ENCODE data around the gene PDPR. TPM values are rescaled to one million over a fixed set of nuclear protein-coding genes. Genes with fewer than 3 reads are reported as not detected.
"Not testable (repeated sequence)": the region's sequence is repeated elsewhere in the genome, so short reads cannot be mapped to it uniquely, and the experiment has no call there.

Gene PDPR
- total and polyA plus RNA-seq, 2 of the 4 experiments (the other 2 are of a cell fraction) = 12.2 to 19.4 TPM

DNA sequence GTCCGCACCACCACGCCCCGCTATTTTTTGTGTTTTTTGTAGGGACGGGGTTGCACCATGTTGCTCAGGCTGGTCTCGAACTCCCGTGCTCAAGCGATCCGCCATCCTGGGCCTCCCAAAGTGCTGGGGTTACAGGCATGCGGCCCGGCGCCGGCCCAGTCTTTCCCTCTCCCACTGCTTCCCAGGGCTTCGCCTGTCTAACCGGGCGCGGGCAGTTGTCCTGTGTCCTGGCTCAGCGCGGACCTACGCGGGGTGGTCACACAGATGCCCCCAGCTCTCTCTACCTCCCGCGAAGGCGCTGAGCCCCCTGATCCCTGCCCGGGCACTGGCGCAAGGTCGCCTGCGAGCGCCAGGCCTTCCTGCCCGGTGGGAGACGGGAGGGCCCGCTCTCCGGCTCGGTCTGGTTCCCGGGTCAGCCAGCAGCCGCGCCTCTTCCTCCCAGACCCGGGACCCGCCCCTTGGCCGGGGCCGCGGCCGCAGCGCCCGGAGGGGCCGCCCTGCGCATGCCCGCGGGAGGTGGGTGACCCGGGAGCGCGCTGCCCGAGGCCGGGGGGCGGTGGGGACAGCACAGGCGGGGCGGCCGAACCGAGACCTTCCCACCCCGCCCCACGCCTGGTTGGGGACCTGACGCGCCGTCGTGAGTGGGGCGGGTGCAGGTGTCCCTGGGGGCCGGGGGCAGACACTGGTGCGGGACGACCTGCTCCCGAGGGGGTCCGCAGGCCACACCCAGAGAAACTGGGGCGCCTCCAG, 73.9 kb downstream of the PDPR start:
- H4K91ac ChIP-seq (ENCODE audit: insufficient read depth, low read depth, low read length); H3K4me2 ChIP-seq (ENCODE audit: low read depth, low read length); CTCF ChIA-PET; H3K4me1 ChIP-seq (ENCODE audit: control insufficient read depth, insufficient read depth, low read length); H3K27ac ChIP-seq (ENCODE audit: insufficient read depth, low read length); intact Hi-C loops (cut with micrococcal nuclease); H4K20me1 ChIP-seq (ENCODE audit: insufficient read depth, low read length); H3K4ac ChIP-seq (ENCODE audit: low read depth, low read length); H4K5ac ChIP-seq (ENCODE audit: low read depth, low read length); H3K9ac ChIP-seq (ENCODE audit: low read depth, low read length); H2BK5ac ChIP-seq (ENCODE audit: low read depth, low read length, poor library complexity, severe bottlenecking); in situ Hi-C loops (cut with MboI; ENCODE audit: low sequenced_read_pairs); dilution Hi-C loops (cut with HindIII; ENCODE audit: low sequenced_read_pairs, unreplicated experiment); H3K23ac ChIP-seq (ENCODE audit: low read depth, low read length); H2BK15ac ChIP-seq (ENCODE audit: low read depth, low read length); H3K18ac ChIP-seq (ENCODE audit: low read depth, low read length); H2BK20ac ChIP-seq (ENCODE audit: low read depth, low read length); DNase-seq; H3K9me1 ChIP-seq (ENCODE audit: insufficient read depth, low read length); H4K8ac ChIP-seq (ENCODE audit: low read depth in 2 of 2, low read length in 2 of 2); H3K4me3 ChIP-seq (ENCODE audit: insufficient read depth, low read depth, low read length); H3K56ac ChIP-seq (ENCODE audit: extremely low read depth, insufficient read depth, low read length); H2AK5ac ChIP-seq (ENCODE audit: low read depth, low read length); H3K79me1 ChIP-seq (ENCODE audit: low read depth in 1 of 2, low read length in 2 of 2); H3K36me3 ChIP-seq (ENCODE audit: control insufficient read depth, insufficient read depth, low read length); H3K27me3 ChIP-seq (ENCODE audit: control insufficient read depth, insufficient read depth, low read length); H2BK120ac ChIP-seq (ENCODE audit: low read depth, low read length); POLR2A ChIA-PET (ENCODE audit: unreplicated experiment); BruUV-seq (replicated peaks); H2AK9ac ChIP-seq (replicated peaks; ENCODE audit: low read depth, low read length, poor library complexity); H2AFZ ChIP-seq (replicated peaks; ENCODE audit: low read length, poor library complexity); H3K9me3 ChIP-seq (ENCODE audit: control insufficient read depth, insufficient read depth, low read length); H3K14ac ChIP-seq (replicated peaks; ENCODE audit: low read depth, low read length): not testable (repeated sequence)
- ATAC-seq (ENCODE audit: low read depth) = peak; percentile 95
- no CpG with 5 or more reads among the region's 71 CpGs for WGBS, 2 experiments (ENCODE audit: extremely low coverage in 2 of 2, insufficient read length in 1 of 2)

DNA sequence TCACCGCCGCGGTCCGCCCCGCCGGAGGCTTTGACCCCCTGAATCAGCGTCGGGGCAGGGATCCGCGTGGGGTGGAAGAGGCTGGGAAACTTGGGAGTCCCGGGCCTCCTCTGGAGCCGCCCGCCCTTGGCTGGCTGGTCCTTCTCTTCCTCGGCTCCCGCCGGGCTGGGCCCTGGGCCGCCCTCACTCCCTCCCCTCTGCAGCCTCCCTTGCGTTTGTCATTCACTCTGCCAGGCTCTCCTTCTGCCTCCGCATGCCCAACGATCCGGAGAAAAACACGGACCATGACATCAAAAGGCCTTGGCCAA, 74.4 kb downstream of the PDPR start:
- H3K4me3 ChIP-seq (ENCODE audit: insufficient read depth, low read depth, low read length); H3K4me1 ChIP-seq (ENCODE audit: control insufficient read depth, insufficient read depth, low read length); H3K4ac ChIP-seq (ENCODE audit: low read depth, low read length); H3K14ac ChIP-seq (replicated peaks; ENCODE audit: low read depth, low read length); H3K9me3 ChIP-seq (ENCODE audit: control insufficient read depth, insufficient read depth, low read length); H3K36me3 ChIP-seq (ENCODE audit: control insufficient read depth, insufficient read depth, low read length); H3K27ac ChIP-seq (ENCODE audit: insufficient read depth, low read length); in situ Hi-C loops (cut with MboI; ENCODE audit: low sequenced_read_pairs); H3K9ac ChIP-seq (ENCODE audit: low read depth, low read length); H2BK5ac ChIP-seq (ENCODE audit: low read depth, low read length, poor library complexity, severe bottlenecking); dilution Hi-C loops (cut with HindIII; ENCODE audit: low sequenced_read_pairs, unreplicated experiment); H4K8ac ChIP-seq (ENCODE audit: low read depth in 2 of 2, low read length in 2 of 2); H3K9me1 ChIP-seq (ENCODE audit: insufficient read depth, low read length); H4K5ac ChIP-seq (ENCODE audit: low read depth, low read length); H3K4me2 ChIP-seq (ENCODE audit: low read depth, low read length); H2AK5ac ChIP-seq (ENCODE audit: low read depth, low read length); H4K20me1 ChIP-seq (ENCODE audit: insufficient read depth, low read length); H3K27me3 ChIP-seq (ENCODE audit: control insufficient read depth, insufficient read depth, low read length); H2AFZ ChIP-seq (replicated peaks; ENCODE audit: low read length, poor library complexity); POLR2A ChIA-PET (ENCODE audit: unreplicated experiment); BruUV-seq (replicated peaks); H2AK9ac ChIP-seq (replicated peaks; ENCODE audit: low read depth, low read length, poor library complexity); H2BK15ac ChIP-seq (ENCODE audit: low read depth, low read length); H4K91ac ChIP-seq (ENCODE audit: insufficient read depth, low read depth, low read length); H2BK20ac ChIP-seq (ENCODE audit: low read depth, low read length); intact Hi-C loops (cut with micrococcal nuclease); H3K56ac ChIP-seq (ENCODE audit: extremely low read depth, insufficient read depth, low read length); H3K23ac ChIP-seq (ENCODE audit: low read depth, low read length); H2BK120ac ChIP-seq (ENCODE audit: low read depth, low read length); DNase-seq; H3K79me1 ChIP-seq (ENCODE audit: low read depth in 1 of 2, low read length in 2 of 2); CTCF ChIA-PET; H3K18ac ChIP-seq (ENCODE audit: low read depth, low read length): not testable (repeated sequence)
- no CpG with 5 or more reads among the region's 22 CpGs for WGBS, 2 experiments (ENCODE audit: extremely low coverage in 2 of 2, insufficient read length in 1 of 2)
- ATAC-seq (ENCODE audit: low read depth) = peak; percentile 65
